KMS-11 (cell line): Measurements from ENCODE around the gene CAPN14.
A peak's percentile ranks its signal among the peaks of the same experiment; 100 is the strongest.

Experiments
- H2AFZ ChIP-seq: fragments of 200-600 bp; sonication (generic); 2 replicates; pipeline ENCODE4 v1.6.1; 2016; ENCODE audit warnings: antibody characterized with exemption, mixed run types, low read depth
- H3K27ac ChIP-seq: fragments of 200-600 bp; sonication (generic); 2 replicates; pipeline ENCODE4 v1.6.1; 2016; ENCODE audit warnings: mild to moderate bottlenecking, mixed run types
- H3K27me3 ChIP-seq: fragments of 200-600 bp; sonication (generic); 2 replicates; pipeline ENCODE4 v1.6.1; 2017; ENCODE audit warnings: mild to moderate bottlenecking, low read depth, mixed run types, moderate library complexity; ENCODE audit not compliant: insufficient read depth
- H3K36me3 ChIP-seq: fragments of 200-600 bp; sonication (generic); 2 replicates; pipeline ENCODE4 v1.6.1; 2017; ENCODE audit warnings: mild to moderate bottlenecking, mixed run types; ENCODE audit not compliant: insufficient read depth
- H3K4me1 ChIP-seq: fragments of 200-600 bp; sonication (generic); 2 replicates; pipeline ENCODE4 v1.6.1; 2016; ENCODE audit warnings: mild to moderate bottlenecking, low read depth, mixed run types; ENCODE audit not compliant: poor library complexity, severe bottlenecking
- H3K4me2 ChIP-seq: fragments of 200-600 bp; sonication (generic); 2 replicates; pipeline ENCODE4 v1.7.0; 2016; ENCODE audit warnings: mild to moderate bottlenecking, mixed run types
- H3K4me3 ChIP-seq: fragments of 200-600 bp; sonication (generic); IDR thresholded peaks from 2 replicates; pipeline ENCODE4 v1.6.1; 2017; ENCODE audit warnings: low read depth, low read length, mixed read lengths; ENCODE audit not compliant: insufficient read depth
- H3K79me2 ChIP-seq: fragments of 200-600 bp; sonication (generic); 2 replicates; pipeline ENCODE4 v1.6.1; 2016; ENCODE audit warnings: low read depth, mixed run types; ENCODE audit not compliant: insufficient read depth
- H3K9ac ChIP-seq: fragments of 200-600 bp; sonication (generic); 2 replicates; pipeline ENCODE4 v1.6.1; 2016; ENCODE audit warnings: mild to moderate bottlenecking, mixed run types
- H4K20me1 ChIP-seq: fragments of 200-600 bp; sonication (generic); 2 replicates; pipeline ENCODE4 v1.6.1; 2016; ENCODE audit warnings: mild to moderate bottlenecking, mixed run types; ENCODE audit not compliant: insufficient read depth
- TF ChIP-seq, protein P1 (sequence below): fragments of 200-600 bp; sonication (generic); conservative IDR thresholded peaks from 2 replicates; pipeline ENCODE4 v1.6.1; 2017; ENCODE audit warnings: low read depth, mild to moderate bottlenecking, antibody characterized with exemption, low read length, moderate library complexity, mixed read lengths

Gene CAPN14

DNA sequence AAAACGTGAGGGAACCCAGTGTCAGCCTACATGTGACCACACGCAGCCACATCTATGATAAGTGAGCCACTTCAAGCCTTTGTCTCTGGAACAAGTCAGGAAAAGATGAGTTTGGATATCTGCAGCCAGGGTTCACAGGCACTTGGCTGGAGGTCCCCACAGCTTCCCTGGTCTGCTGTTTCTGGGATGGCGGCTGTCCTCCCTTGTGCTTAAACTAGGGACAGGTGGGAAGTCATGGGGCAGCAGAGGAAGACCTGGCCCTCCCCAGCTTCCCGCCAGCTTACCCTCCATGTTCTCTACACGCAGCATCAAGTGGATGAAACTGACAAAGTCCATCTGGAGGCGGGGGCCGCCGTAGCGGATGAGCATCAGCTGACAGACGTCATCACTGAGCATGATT lies 40.6 kb downstream of the CAPN14 start:
- no peaks in the 10 kb centered on the region for H3K4me1 ChIP-seq
- H3K4me2 ChIP-seq = no peak overlapping the region
- no peaks in the 10 kb centered on the region for H3K36me3 ChIP-seq
- no peaks in the 10 kb centered on the region for H3K27me3 ChIP-seq
- no peak overlapping the region for H3K27ac ChIP-seq
- no peak overlapping the region for H3K9ac ChIP-seq
- no peaks in the 10 kb centered on the region for H4K20me1 ChIP-seq
- H2AFZ ChIP-seq = no peak overlapping the region
- H3K79me2 ChIP-seq = no peaks in the 10 kb centered on the region
- TF ChIP-seq, protein P1, sequence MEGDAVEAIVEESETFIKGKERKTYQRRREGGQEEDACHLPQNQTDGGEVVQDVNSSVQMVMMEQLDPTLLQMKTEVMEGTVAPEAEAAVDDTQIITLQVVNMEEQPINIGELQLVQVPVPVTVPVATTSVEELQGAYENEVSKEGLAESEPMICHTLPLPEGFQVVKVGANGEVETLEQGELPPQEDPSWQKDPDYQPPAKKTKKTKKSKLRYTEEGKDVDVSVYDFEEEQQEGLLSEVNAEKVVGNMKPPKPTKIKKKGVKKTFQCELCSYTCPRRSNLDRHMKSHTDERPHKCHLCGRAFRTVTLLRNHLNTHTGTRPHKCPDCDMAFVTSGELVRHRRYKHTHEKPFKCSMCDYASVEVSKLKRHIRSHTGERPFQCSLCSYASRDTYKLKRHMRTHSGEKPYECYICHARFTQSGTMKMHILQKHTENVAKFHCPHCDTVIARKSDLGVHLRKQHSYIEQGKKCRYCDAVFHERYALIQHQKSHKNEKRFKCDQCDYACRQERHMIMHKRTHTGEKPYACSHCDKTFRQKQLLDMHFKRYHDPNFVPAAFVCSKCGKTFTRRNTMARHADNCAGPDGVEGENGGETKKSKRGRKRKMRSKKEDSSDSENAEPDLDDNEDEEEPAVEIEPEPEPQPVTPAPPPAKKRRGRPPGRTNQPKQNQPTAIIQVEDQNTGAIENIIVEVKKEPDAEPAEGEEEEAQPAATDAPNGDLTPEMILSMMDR = no peak
- H3K4me3 ChIP-seq = no peak overlapping the region

DNA sequence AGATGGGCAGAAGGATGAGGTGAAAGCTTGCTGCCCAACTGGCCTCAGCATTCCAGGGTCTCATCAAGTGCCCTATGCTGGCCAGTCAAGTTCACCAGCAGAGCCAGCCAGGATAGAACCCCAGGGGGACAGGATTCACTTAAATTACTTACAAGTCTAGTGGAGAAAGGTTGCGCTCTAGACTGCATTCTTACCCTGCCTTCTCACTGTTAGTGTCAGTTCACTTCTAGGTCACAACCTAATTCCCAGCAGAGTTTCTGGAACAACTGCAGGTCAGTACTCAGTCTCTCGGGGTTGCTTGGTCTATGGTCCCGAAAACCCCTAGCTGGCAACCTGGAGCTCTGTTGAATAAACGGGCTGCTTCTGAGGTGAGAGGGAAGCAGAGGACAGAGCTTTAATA lies 46.2 kb downstream of the CAPN14 start:
- TF ChIP-seq, protein P1 = no peak
- no peak overlapping the region for H3K27ac ChIP-seq
- no peaks in the 10 kb centered on the region for H3K4me1 ChIP-seq
- H3K27me3 ChIP-seq = no peaks in the 10 kb centered on the region
- no peak overlapping the region for H2AFZ ChIP-seq
- no peak overlapping the region for H3K4me2 ChIP-seq
- H3K79me2 ChIP-seq = no peaks in the 10 kb centered on the region
- H4K20me1 ChIP-seq = no peaks in the 10 kb centered on the region
- H3K9ac ChIP-seq = no peak overlapping the region
- no peak overlapping the region for H3K4me3 ChIP-seq
- H3K36me3 ChIP-seq = no peaks in the 10 kb centered on the region

DNA sequence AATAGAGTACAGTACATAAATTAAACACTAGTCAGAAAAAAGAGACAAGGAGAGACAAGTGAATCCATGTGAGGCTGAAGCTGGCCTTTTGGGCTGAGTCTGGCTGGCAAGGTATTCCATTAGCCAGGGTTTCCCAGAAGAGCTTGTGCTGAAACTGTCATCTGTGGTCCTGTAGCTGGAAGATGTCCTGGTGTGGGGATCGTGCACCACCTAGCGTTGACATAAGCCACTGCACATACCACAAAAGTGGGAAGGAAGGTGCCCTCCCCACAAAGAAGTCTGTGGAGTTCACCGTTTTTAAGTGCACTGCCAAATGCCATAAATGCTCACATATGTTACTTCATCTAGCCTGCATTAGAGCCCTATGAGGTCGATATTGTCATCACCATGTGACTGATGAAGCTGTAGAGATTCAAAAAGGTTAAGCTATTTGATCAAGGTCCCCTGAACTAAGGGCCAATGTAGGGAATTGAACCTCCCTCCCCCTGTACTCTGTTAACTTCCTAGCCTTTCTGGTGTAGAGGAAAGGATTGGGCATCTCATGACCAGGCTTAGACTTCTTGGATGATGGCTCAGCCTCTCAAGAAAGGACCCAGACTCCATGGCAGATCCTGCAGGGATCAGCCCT lies 47.1 kb downstream of the CAPN14 start:
- Histone ChIP-seq H2AFZ (no peak overlapping the region), H3K4me2 (no peak overlapping the region), H4K20me1 (no peaks in the 10 kb centered on the region), H3K4me1 (no peaks in the 10 kb centered on the region), H3K27me3 (no peaks in the 10 kb centered on the region), H3K4me3 (no peak overlapping the region), H3K79me2 (no peaks in the 10 kb centered on the region), H3K36me3 (no peaks in the 10 kb centered on the region), H3K9ac (no peak overlapping the region), H3K27ac (no peak overlapping the region)
- TF ChIP-seq, protein P1 = peak; percentile 92

DNA sequence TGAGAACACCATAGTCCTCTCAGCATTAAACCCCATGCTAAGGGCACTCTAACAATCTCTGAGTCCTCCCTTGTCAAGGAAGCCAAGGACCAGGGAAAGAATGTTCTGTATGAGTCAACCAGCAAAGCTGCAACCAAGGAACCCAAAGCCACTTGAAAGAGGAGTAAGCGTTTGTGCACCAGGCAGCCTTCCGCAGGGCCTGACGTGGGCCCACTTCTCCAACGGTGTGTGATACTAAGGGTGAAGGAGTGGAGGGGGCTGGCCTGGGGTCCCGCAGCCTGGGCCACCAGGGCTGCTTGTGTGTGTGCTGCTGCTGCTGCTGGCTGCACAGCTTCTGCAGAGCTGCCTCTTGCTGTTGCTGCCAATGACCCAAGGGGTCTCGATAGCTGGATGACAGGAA lies 49.0 kb downstream of the CAPN14 start:
- no peaks in the 10 kb centered on the region for H3K4me1 ChIP-seq
- H3K4me3 ChIP-seq = no peak overlapping the region
- TF ChIP-seq, protein P1 = no peak
- H3K27ac ChIP-seq = no peak overlapping the region
- no peak overlapping the region for H3K9ac ChIP-seq
- H3K4me2 ChIP-seq = no peak overlapping the region
- H3K27me3 ChIP-seq = no peaks in the 10 kb centered on the region
- H4K20me1 ChIP-seq = no peaks in the 10 kb centered on the region
- H3K79me2 ChIP-seq = no peaks in the 10 kb centered on the region
- no peaks in the 10 kb centered on the region for H3K36me3 ChIP-seq
- H2AFZ ChIP-seq = no peak overlapping the region
